Measurements from ENCODE around the gene TMTC1. TPM values are rescaled to one million over a fixed set of nuclear protein-coding genes. Genes with fewer than 3 reads are reported as not detected.

The TMTC1 gene
- polyA plus RNA-seq, 4 donors: 26.7 to 31.3 (median 28.7) TPM

- no peak for DNase-seq (ENCODE audit: low read depth in 4 of 4, low spot score in 2 of 4)
Measured at GRCh38 chr12:29781705-29782266, 2.0 kb downstream of the TMTC1 start.

- no peak for DNase-seq (ENCODE audit: low read depth in 4 of 4, low spot score in 2 of 4)
Measured at GRCh38 chr12:29781188-29781587, 2.6 kb downstream of the TMTC1 start.

GRCh38 chr12:29780084-29780483 is 3.7 kb downstream of the TMTC1 start:
- DNase-seq (ENCODE audit: low read depth in 4 of 4, low spot score in 2 of 4): no peak

GRCh38 chr12:29778531-29778930 is 5.2 kb downstream of the TMTC1 start:
- DNase-seq (ENCODE audit: low read depth in 4 of 4, low spot score in 2 of 4): no peak

- no peak for DNase-seq (ENCODE audit: low read depth in 4 of 4, low spot score in 2 of 4)
Measured at GRCh38 chr12:29773076-29773475, 10.7 kb downstream of the TMTC1 start.

- DNase-seq (ENCODE audit: low read depth in 4 of 4, low spot score in 2 of 4): no peak
Measured at GRCh38 chr12:29771786-29772185, 12.0 kb downstream of the TMTC1 start.

GRCh38 chr12:29771165-29771564 is 12.6 kb downstream of the TMTC1 start:
- DNase-seq (ENCODE audit: low read depth in 4 of 4, low spot score in 2 of 4): no peak

- DNase-seq (ENCODE audit: low read depth in 4 of 4, low spot score in 2 of 4): no peak
Measured at GRCh38 chr12:29769162-29769858, 14.4 kb downstream of the TMTC1 start.

GRCh38 chr12:29768372-29768771 is 15.4 kb downstream of the TMTC1 start:
- no peak for DNase-seq (ENCODE audit: low read depth in 4 of 4, low spot score in 2 of 4)

GRCh38 chr12:29763301-29763683 is 20.4 kb downstream of the TMTC1 start:
- no peak for DNase-seq (ENCODE audit: low read depth in 4 of 4, low spot score in 2 of 4)

GRCh38 chr12:29762637-29763300 is 21.0 kb downstream of the TMTC1 start:
- DNase-seq (ENCODE audit: low read depth in 4 of 4, low spot score in 2 of 4): no peak

GRCh38 chr12:29759950-29760349 is 23.8 kb downstream of the TMTC1 start:
- DNase-seq (ENCODE audit: low read depth in 4 of 4, low spot score in 2 of 4): no peak

- no peak for DNase-seq (ENCODE audit: low read depth in 4 of 4, low spot score in 2 of 4)
Measured at GRCh38 chr12:29756741-29757390, 26.9 kb downstream of the TMTC1 start.

- DNase-seq (ENCODE audit: low read depth in 4 of 4, low spot score in 2 of 4): no peak
Measured at GRCh38 chr12:29754235-29755189, 29.2 kb downstream of the TMTC1 start.

GRCh38 chr12:29752121-29752520 is 31.6 kb downstream of the TMTC1 start:
- DNase-seq (ENCODE audit: low read depth in 4 of 4, low spot score in 2 of 4): no peak

GRCh38 chr12:29751676-29752075 is 32.1 kb downstream of the TMTC1 start:
- DNase-seq (ENCODE audit: low read depth in 4 of 4, low spot score in 2 of 4): no peak

GRCh38 chr12:29750928-29751220 is 32.9 kb downstream of the TMTC1 start:
- no peak for DNase-seq (ENCODE audit: low read depth in 4 of 4, low spot score in 2 of 4)

- no peak for DNase-seq (ENCODE audit: low read depth in 4 of 4, low spot score in 2 of 4)
Measured at GRCh38 chr12:29750131-29750927, 33.4 kb downstream of the TMTC1 start.

GRCh38 chr12:29744365-29744764 is 39.4 kb downstream of the TMTC1 start:
- DNase-seq (ENCODE audit: low read depth in 4 of 4, low spot score in 2 of 4): no peak

GRCh38 chr12:29743801-29744200 is 39.9 kb downstream of the TMTC1 start:
- DNase-seq (ENCODE audit: low read depth in 4 of 4, low spot score in 2 of 4): no peak

Measured in left renal cortex interstitium (tissue), 4 donors.